ENCODE results near the gene LMF2.
"Not testable (repeated sequence)": the region's sequence is repeated elsewhere in the genome, so short reads cannot be mapped to it uniquely, and the experiment has no call there.

The LMF2 gene

GRCh38 chr22:50533856-50534711 is 26.6 kb upstream of the LMF2 start:
- DNase-seq (ENCODE audit: low spot score): not testable (repeated sequence)

GRCh38 chr22:50532824-50533796 is 25.6 kb upstream of the LMF2 start:
- no peak for DNase-seq (ENCODE audit: low spot score)

GRCh38 chr22:50531962-50532674 is 24.6 kb upstream of the LMF2 start:
- DNase-seq (ENCODE audit: low spot score): no peak

- DNase-seq (ENCODE audit: low spot score): no peak
Observed at GRCh38 chr22:50531546-50531961, 24.1 kb upstream of the LMF2 start.

GRCh38 chr22:50530877-50531545 is 23.5 kb upstream of the LMF2 start:
- no peak for DNase-seq (ENCODE audit: low spot score)

GRCh38 chr22:50530580-50530876 is 23.0 kb upstream of the LMF2 start:
- DNase-seq (ENCODE audit: low spot score): no peak

GRCh38 chr22:50529897-50530579 is 22.5 kb upstream of the LMF2 start, which contains the start of gene TYMP:
TSS of gene TYMP (minus strand) at chr22:50530012. CDS start at chr22:50529709, 303 bp downstream.
- no peak for DNase-seq (ENCODE audit: low spot score)

GRCh38 chr22:50529416-50529896 is 22.0 kb upstream of the LMF2 start:
- DNase-seq (ENCODE audit: low spot score): no peak

- DNase-seq (ENCODE audit: low spot score): no peak
Observed at GRCh38 chr22:50528682-50529415, 21.3 kb upstream of the LMF2 start.

GRCh38 chr22:50527921-50528681 is 20.6 kb upstream of the LMF2 start:
- no peak for DNase-seq (ENCODE audit: low spot score)

- DNase-seq (ENCODE audit: low spot score): no peak
Observed at GRCh38 chr22:50526834-50527801, 19.6 kb upstream of the LMF2 start.

- DNase-seq (ENCODE audit: low spot score): peak; percentile 73
Observed at GRCh38 chr22:50526108-50526833, 18.8 kb upstream of the LMF2 start.

GRCh38 chr22:50525858-50526107 is 18.3 kb upstream of the LMF2 start:
- DNase-seq (ENCODE audit: low spot score): no peak

GRCh38 chr22:50525104-50525857 is 17.8 kb upstream of the LMF2 start, which contains the start of gene SCO2:
TSS of gene SCO2 (minus strand) at chr22:50525598. CDS start at chr22:50524411, 1,187 bp downstream.
- DNase-seq (ENCODE audit: low spot score): peak; percentile 96

- no peak for DNase-seq (ENCODE audit: low spot score)
Observed at GRCh38 chr22:50524676-50525103, 17.2 kb upstream of the LMF2 start.

- DNase-seq (ENCODE audit: low spot score): no peak
Observed at GRCh38 chr22:50523806-50524675, 16.5 kb upstream of the LMF2 start.
